Body of pancreas (tissue), 4 donors: ENCODE data around the gene SH3GL1.

Experiments
- POLR2A ChIP-seq, 3 donors: fragments of 450-650 bp; IDR thresholded peaks; one replicate each; pipeline ENCODE4 v1.6.1; 2016; ENCODE audit warnings: antibody characterized with exemption in 3 of 3, mild to moderate bottlenecking in 2 of 3
- TF ChIP-seq, protein P1 (sequence below), 7 experiments: fragments of 450-650 bp in 4 of 7; fragments of 200-600 bp in 3 of 7; sonication (generic) in 3 of 7; IDR thresholded peaks; one replicate each; pipeline ENCODE4 v1.5.1; 2016 to 2019; ENCODE audit warnings: antibody characterized with exemption in 7 of 7

DNA sequence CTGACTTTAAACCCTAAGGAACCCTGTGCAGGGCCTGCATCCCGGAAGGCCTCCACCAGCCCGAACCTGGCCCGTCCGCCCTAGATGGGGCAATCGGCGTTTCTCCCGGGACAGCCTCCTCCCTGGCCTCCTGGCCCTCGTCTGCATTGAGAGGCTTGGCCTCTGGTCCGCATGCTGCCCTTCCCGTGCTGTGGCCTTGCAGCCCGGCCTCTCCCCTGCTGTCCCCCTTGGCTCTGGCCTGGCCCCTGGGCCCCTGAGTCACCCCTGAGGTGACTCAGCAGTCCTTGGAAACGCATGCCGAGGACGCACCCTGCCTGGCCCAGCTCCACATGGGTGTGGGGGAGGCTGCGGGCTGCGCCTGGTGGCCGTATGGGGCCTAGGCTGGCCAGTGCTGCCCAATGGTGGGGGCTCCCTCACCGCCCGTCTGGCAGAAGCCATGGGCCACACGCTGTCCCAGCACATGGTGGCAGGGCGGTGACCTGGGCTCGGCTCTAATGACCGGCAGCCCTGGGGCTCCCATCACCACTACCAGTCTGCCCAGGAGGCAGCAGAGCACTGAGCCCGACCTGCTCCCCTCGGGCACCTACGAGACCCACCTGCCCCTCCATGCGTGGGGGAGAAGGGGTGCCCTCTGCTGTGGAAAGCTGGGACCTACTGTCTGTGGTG, 25.7 kb downstream of the SH3GL1 start:
- TF ChIP-seq POLR2A (IDR thresholded peaks at IDR 0.05), result no peak
- TF ChIP-seq, protein P1, sequence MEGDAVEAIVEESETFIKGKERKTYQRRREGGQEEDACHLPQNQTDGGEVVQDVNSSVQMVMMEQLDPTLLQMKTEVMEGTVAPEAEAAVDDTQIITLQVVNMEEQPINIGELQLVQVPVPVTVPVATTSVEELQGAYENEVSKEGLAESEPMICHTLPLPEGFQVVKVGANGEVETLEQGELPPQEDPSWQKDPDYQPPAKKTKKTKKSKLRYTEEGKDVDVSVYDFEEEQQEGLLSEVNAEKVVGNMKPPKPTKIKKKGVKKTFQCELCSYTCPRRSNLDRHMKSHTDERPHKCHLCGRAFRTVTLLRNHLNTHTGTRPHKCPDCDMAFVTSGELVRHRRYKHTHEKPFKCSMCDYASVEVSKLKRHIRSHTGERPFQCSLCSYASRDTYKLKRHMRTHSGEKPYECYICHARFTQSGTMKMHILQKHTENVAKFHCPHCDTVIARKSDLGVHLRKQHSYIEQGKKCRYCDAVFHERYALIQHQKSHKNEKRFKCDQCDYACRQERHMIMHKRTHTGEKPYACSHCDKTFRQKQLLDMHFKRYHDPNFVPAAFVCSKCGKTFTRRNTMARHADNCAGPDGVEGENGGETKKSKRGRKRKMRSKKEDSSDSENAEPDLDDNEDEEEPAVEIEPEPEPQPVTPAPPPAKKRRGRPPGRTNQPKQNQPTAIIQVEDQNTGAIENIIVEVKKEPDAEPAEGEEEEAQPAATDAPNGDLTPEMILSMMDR (IDR thresholded peaks at IDR 0.05), result no peak
